ENCODE measurements around the gene ZNF862.
"Not testable (repeated sequence)": the region's sequence is repeated elsewhere in the genome, so short reads cannot be mapped to it uniquely, and the experiment has no call there.

The ZNF862 gene

GRCh38 chr7:149825567-149826343 lies 12.4 kb upstream of the ZNF862 start:
- DNase-seq: no peak

DNA sequence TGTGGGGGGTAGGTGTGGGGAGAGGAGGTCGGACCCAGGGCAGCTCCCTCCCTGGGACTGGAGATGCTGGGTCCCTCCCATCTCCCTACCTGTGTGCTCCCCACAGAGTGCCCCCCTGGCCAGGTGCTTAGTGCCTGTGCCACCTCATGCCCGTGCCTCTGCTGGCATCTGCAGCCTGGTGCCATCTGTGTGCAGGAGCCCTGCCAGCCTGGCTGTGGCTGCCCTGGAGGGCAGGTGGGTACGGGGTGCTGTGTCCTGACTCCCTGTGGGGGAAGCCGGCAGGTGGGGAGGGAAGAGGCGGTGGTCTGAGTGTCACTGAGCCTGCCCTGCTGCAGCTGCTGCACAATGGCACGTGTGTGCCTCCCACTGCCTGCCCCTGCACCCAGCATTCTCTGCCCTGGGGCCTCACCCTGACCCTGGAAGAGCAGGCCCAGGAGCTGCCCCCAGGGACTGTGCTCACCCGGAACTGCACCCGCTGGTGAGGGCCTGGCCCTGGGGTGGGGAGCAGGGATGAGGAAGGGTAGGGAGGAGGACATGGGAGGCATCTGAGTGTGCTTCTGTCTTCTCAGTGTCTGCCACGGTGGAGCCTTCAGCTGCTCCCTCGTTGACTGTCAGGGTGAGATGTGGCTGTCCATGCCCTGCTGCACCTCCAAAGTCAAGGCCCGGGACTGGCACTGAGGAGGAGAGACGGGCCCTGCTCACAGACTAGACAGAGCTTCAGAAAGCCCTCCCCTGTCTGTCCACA lies 11.7 kb upstream of the ZNF862 start:
- DNase-seq: no peak

- DNase-seq: no peak
These were observed 10.8 kb upstream of the ZNF862 start for GRCh38 chr7:149827089-149827981.

- no peak for DNase-seq
These were observed 9.5 kb upstream of the ZNF862 start for GRCh38 chr7:149828357-149829309.

- DNase-seq: not testable (repeated sequence)
These were observed 7.6 kb upstream of the ZNF862 start for GRCh38 chr7:149830527-149830926.

DNA sequence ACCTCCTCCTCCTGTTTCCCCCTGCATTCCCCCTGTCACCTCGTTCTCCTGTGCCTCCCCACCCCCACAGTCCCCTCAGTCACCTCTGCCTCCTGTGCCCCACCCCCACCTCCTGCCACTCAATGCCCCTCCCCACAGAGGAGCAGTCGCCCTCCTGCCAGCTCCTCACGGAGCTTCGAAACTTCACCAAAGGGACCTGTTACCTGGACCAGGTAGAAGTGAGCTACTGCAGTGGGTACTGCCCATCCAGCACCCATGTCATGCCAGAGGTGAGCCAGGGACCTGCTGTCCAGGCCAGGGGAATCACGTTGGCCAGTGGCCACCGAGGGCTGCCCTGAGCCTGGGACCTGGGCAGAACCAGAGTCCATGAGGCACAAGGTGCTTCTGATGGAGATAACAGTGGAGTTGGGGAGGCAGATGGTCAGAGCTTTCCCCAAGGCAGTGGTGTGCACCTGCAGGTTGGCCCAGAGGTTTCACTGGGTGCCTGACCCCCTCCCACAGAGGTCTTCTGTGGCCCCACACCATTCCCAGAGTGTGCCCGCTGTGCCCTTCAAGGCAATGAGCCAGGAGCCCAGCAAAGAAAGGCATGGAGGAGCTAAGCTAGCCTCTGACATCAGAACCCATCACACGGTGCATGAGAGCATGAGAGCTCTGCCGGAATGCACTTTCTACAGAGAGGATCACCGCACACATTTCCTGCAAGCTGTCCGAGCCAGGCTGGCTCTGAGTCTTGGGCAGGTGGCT lies 7.0 kb upstream of the ZNF862 start:
- no peak for DNase-seq

DNA sequence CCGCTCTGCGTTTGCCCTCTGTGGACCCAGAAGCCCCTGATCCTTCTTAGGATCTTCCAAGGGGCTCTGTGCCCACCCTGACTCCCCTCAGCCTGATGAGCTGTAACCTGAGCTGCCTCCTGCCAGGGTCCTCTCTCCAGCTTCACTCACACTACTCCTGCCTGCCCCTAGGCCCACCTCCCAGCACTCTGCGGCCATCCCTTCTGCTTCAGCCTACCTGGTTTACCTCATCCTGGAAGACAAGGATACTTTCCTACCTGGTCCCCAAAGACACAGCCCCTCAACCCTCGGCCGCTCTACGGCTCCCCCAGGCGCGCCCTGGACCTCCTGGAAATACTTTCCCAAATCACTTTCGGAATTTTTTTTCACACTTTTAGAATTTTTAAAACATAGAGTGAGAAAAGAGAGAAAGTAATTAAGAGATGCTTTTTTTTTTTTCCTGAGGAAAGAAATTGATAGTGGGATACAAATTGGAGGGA lies 6.4 kb upstream of the ZNF862 start:
- no peak for DNase-seq

DNA sequence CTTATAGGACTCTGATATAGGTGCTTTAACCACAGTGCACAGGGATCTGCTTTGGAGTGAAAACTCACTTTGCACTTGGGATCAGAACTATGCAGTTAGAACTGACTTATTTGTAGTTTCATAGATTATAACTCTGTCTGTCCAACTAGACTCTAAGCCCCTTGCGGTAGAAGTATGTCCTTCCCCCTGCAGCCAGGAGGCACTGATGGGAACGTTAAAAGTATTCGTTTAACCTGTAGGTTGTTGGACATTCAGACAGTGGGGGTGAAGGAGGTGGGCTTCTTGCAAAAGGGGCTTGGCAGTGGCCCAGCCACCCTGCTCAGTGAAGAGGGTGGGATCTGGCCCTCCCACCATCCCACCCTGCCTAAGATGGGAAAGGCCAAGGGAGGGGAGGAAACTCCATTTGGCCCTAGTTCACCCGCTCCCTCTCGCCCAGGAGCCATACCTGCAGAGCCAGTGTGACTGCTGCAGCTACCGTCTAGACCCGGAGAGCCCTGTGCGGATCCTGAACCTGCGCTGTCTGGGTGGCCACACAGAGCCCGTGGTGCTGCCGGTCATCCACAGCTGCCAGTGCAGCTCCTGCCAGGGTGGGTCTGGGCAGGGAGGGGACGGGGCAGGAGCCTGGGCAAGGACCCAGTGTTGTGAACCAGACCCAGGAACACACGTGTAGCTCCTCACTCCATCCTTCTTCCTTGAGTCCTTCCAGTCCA lies 5.7 kb upstream of the ZNF862 start:
- no peak for DNase-seq

GRCh38 chr7:149833495-149834130 lies 4.6 kb upstream of the ZNF862 start:
- DNase-seq: no peak

- no peak for DNase-seq
These were observed 3.6 kb upstream of the ZNF862 start for GRCh38 chr7:149834601-149835000.

- no peak for DNase-seq
These were observed 1.7 kb upstream of the ZNF862 start for GRCh38 chr7:149836434-149836833.

- no peak for DNase-seq
These were observed 481 bp upstream of the ZNF862 start for GRCh38 chr7:149837564-149838223.

DNA sequence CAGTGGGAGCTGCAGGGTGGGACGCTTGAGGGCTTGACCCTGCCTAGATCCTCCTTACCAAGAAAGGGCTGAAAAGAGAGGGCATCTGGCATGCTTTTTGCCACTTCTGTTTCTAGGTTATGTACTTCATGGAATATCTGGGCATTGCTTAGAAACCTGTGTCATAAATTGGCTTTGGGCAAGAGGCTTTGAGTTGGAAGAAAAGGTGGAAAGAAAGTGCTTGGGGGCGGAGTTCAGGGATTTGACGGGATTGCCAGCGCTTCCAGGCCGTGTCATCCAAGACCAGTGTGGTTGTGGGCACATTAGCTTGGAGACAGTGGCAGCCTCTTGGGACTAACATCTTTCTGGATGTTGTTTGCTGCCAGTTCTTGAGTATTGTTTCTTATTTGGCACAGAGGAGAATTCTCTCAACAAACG lies 825 bp downstream of the ZNF862 start:
- DNase-seq: no peak

DNA sequence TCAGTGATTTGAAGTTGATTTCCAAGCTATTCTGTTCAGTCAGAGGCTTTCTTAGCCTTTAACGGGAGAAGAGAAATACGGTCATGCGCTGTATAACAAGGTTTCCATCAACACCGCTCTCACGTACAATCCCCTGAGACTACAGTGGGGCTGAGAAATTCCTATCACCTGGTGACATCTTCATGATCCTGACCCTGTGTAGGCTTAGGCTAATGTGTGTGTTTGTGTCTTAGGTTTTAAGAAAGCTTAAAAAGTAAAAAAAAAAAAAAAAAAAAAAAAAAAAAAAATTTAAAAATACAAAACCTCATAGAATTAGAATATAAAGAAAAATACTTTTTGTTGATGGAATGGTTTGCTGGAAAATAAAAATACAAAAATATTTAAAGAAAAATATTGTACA lies 1.8 kb downstream of the ZNF862 start:
- DNase-seq: no peak

DNA sequence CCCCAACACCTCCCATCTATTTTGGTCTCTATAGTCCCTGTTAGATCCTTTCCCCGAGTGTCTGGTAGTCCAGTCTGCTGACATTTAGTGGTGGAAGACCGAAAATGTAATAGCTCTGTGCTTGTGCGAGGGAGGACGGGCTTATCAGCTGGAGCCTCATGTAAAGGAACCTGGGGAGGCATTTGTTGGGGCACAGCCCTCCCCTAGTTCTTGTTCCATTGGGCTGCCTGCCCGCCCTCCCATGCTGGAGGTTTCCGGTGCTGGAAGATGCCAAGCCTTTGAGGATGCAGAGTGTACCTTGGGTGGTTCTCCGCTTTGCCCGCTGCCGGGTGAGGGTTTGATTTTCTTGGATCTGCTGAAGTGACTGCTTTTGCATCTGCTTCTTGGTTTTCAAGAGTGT lies 5.4 kb downstream of the ZNF862 start:
- DNase-seq: no peak

- no peak for DNase-seq
These were observed 6.3 kb downstream of the ZNF862 start for GRCh38 chr7:149844445-149844844.

GRCh38 chr7:149845257-149845980 lies 7.2 kb downstream of the ZNF862 start:
- DNase-seq: no peak

- DNase-seq: no peak
These were observed 7.8 kb downstream of the ZNF862 start for GRCh38 chr7:149846021-149846420.
